HCT116 (cell line): Measurements from ENCODE around the gene CNTN5. TPM values are rescaled to one million over a fixed set of nuclear protein-coding genes. Genes with fewer than 3 reads are reported as not detected.

Experiments used
- ATAC-seq: fragments of 200-7000 bp; cut with Tn5 transposase; 2 replicates; pipeline ENCODE4 v1.9.1; 2020; ENCODE audit warnings: mild to moderate bottlenecking, moderate library complexity
- BruUV-seq: library from RNA; stranded (reverse); fragments of 400-500 nt; replicated peaks from 2 replicates; lab custom pipeline; 2021; lab: Mats Ljungman, UMichigan
- CTCF ChIA-PET: fragments of 300-600 bp; sonication (Branson Sonifier 250); formaldehyde crosslinking; loops from one replicate; lab custom pipeline; 2021; ENCODE audit warnings: antibody characterized with exemption; lab: Charles Lee
- POLR2A ChIA-PET: fragments of 300-600, 350-600 bp; sonication (Branson Sonifier 250); formaldehyde crosslinking; loops from one replicate; lab custom pipeline; 2021; ENCODE audit warnings: antibody characterized with exemption; lab: Charles Lee
- RAD21 ChIA-PET, 2 experiments: fragments of 300-600 bp; sonication (Branson Sonifier 250); formaldehyde crosslinking; loops; one replicate each; lab custom pipeline; 2023; ENCODE audit warnings: low total read pairs in 2 of 2; ENCODE audit not compliant: uncharacterized antibody in 2 of 2, unreplicated experiment in 2 of 2, low non-redundant PET in 1 of 2; lab: Charles Lee
- DNase-seq: peaks from one replicate; pipeline ENCODE4 v3.0.0-alpha.2; 2010; ENCODE audit warnings: low read depth, low spot score
- H2AFZ ChIP-seq: fragments of 200-600 bp; shearing (Covaris generic), sonication (generic); 2 replicates; pipeline ENCODE4 v1.6.1; 2017; ENCODE audit warnings: low read depth, mixed run types, mixed read lengths, antibody characterized with exemption, low read length; ENCODE audit not compliant: poor library complexity, severe bottlenecking
- H3K27ac ChIP-seq: 2 replicates; pipeline ENCODE4 v1.5.1; 2012; ENCODE audit warnings: low read depth, low read length
- H3K27me3 ChIP-seq: fragments of 200-600 bp; sonication (generic); 2 replicates; pipeline ENCODE4 v1.6.1; 2016; ENCODE audit warnings: mixed run types, low read length, mixed read lengths; ENCODE audit not compliant: insufficient read depth
- H3K36me3 ChIP-seq, 2 experiments: fragments of 200-500 bp in 1 of 2; fragments of 200-600 bp in 1 of 2; sonication (Bioruptor generic) in 1 of 2; sonication (generic) in 1 of 2; 2 replicates each; pipeline versions ENCODE4 v1.5.1 to v1.6.1; 2014 to 2016; ENCODE audit warnings: low read length in 2 of 2, inconsistent platforms in 1 of 2, mixed read lengths in 1 of 2, mixed run types in 1 of 2; ENCODE audit not compliant: insufficient read depth in 2 of 2, control insufficient read depth in 1 of 2
- H3K4me1 ChIP-seq, 2 experiments: fragments of 200-600 bp in 1 of 2; sonication (generic) in 1 of 2; 2 replicates each; pipeline versions ENCODE4 v1.5.1 to v1.6.1; 2012 to 2017; ENCODE audit warnings: low read length in 2 of 2, inconsistent platforms in 1 of 2, mild to moderate bottlenecking in 1 of 2, mixed read lengths in 1 of 2, mixed run types in 1 of 2, moderate library complexity in 1 of 2; ENCODE audit not compliant: insufficient read depth in 2 of 2, control insufficient read depth in 1 of 2
- H3K4me2 ChIP-seq: fragments of 200-600 bp; sonication (generic); 2 replicates; pipeline ENCODE4 v1.6.1; 2017; ENCODE audit warnings: mixed run types, low read length, mixed read lengths
- H3K4me3 ChIP-seq, 2 experiments: fragments of 200-600 bp in 1 of 2; sonication (generic) in 1 of 2; replicated peaks in 1 of 2; 2 replicates each; pipeline ENCODE4 v1.5.1; 2011 to 2016; ENCODE audit warnings: low read length in 2 of 2, control low read depth in 1 of 2, low read depth in 1 of 2, mild to moderate bottlenecking in 1 of 2, mixed read lengths in 1 of 2, mixed run types in 1 of 2
- H3K79me2 ChIP-seq: fragments of 200-600 bp; sonication (generic); 2 replicates; pipeline ENCODE4 v1.6.1; 2017; ENCODE audit warnings: mild to moderate bottlenecking, mixed run types, low read length, moderate library complexity, mixed read lengths; ENCODE audit not compliant: insufficient read depth
- H3K9ac ChIP-seq: fragments of 200-600 bp; sonication (generic); 2 replicates; pipeline ENCODE4 v1.6.1; 2016; ENCODE audit warnings: low read length, mixed read lengths
- H3K9me2 ChIP-seq: fragments of 200-600 bp; sonication (generic), shearing (Covaris generic); 2 replicates; pipeline ENCODE4 v1.6.1; 2017; ENCODE audit warnings: mixed run types, mild to moderate bottlenecking, moderate library complexity; ENCODE audit not compliant: insufficient read depth
- H3K9me3 ChIP-seq, 2 experiments: fragments of 200-500 bp in 1 of 2; fragments of 200-600 bp in 1 of 2; sonication (Bioruptor generic) in 1 of 2; sonication (generic) in 1 of 2; 2 replicates each; pipeline ENCODE4 v1.6.1; 2014 to 2017; ENCODE audit warnings: low read length in 2 of 2, mixed read lengths in 2 of 2, inconsistent platforms in 1 of 2, low read depth in 1 of 2, mild to moderate bottlenecking in 1 of 2, mixed run types in 1 of 2, moderate library complexity in 1 of 2; ENCODE audit not compliant: control insufficient read depth in 1 of 2, insufficient read depth in 1 of 2
- H4K20me1 ChIP-seq: fragments of 200-600 bp; sonication (generic), shearing (Covaris generic); 2 replicates; pipeline ENCODE4 v1.6.1; 2017; ENCODE audit warnings: mixed run types, mild to moderate bottlenecking, moderate library complexity; ENCODE audit not compliant: insufficient read depth
- CBX3 ChIP-seq: IDR thresholded peaks from 2 replicates; pipeline ENCODE4 v1.6.1; 2012; ENCODE audit warnings: low read depth
- CEBPB ChIP-seq: IDR thresholded peaks from 2 replicates; pipeline ENCODE4 v1.6.1; 2012; ENCODE audit warnings: low read depth
- CTCF ChIP-seq, 3 experiments: fragments of 200-600 bp in 1 of 3; sonication (generic) in 1 of 3; IDR thresholded peaks in 2 of 3; conservative IDR thresholded peaks in 1 of 3; 2 replicates each; pipeline ENCODE4 v1.5.1; 2012 to 2017; ENCODE audit warnings: low read depth in 2 of 3, low read length in 2 of 3, antibody characterized with exemption in 1 of 3, borderline replicate concordance in 1 of 3, control low read depth in 1 of 3, mild to moderate bottlenecking in 1 of 3, mixed read lengths in 1 of 3, mixed run types in 1 of 3, moderate library complexity in 1 of 3; ENCODE audit not compliant: insufficient read depth in 1 of 3
- EGR1 ChIP-seq: IDR thresholded peaks from 2 replicates; pipeline ENCODE4 v1.6.1; 2012; ENCODE audit warnings: low read depth
- EZH2phosphoT487 ChIP-seq: fragments of 200-600 bp; IDR thresholded peaks from 2 replicates; pipeline ENCODE4 v1.6.1; 2018; ENCODE audit warnings: antibody characterized with exemption, borderline replicate concordance
- FOSL1 ChIP-seq: IDR thresholded peaks from 2 replicates; pipeline ENCODE4 v1.6.1; 2012; ENCODE audit warnings: low read depth
- JUND ChIP-seq: IDR thresholded peaks from 2 replicates; pipeline ENCODE4 v1.6.1; 2012
- MAX ChIP-seq: IDR thresholded peaks from 2 replicates; pipeline ENCODE4 v1.6.1; 2012
- POLR2A ChIP-seq: IDR thresholded peaks from 2 replicates; pipeline ENCODE4 v1.7.0; 2011; ENCODE audit warnings: borderline replicate concordance; ENCODE audit not compliant: insufficient read depth, insufficient read length; ENCODE audit errors: extremely low read depth
- RAD21 ChIP-seq: IDR thresholded peaks from 2 replicates; pipeline ENCODE4 v1.6.1; 2012; ENCODE audit warnings: low read depth, mild to moderate bottlenecking
- SIN3A ChIP-seq: IDR thresholded peaks from 2 replicates; pipeline ENCODE4 v1.6.1; 2012; ENCODE audit warnings: low read depth
- SP1 ChIP-seq: IDR thresholded peaks from 2 replicates; pipeline ENCODE4 v1.6.1; 2012; ENCODE audit warnings: low read depth
- SRF ChIP-seq: IDR thresholded peaks from 2 replicates; pipeline ENCODE4 v1.6.1; 2012; ENCODE audit warnings: low read depth
- TCF7L2 ChIP-seq: IDR thresholded peaks from 2 replicates; pipeline ENCODE4 v1.7.0; 2011; ENCODE audit warnings: borderline replicate concordance, inconsistent platforms; ENCODE audit not compliant: insufficient read depth, insufficient read length; ENCODE audit errors: extremely low read depth
- YY1 ChIP-seq: IDR thresholded peaks from 2 replicates; pipeline ENCODE4 v1.6.1; 2011; ENCODE audit warnings: low read length, low read depth, moderate library complexity, mild to moderate bottlenecking; ENCODE audit not compliant: insufficient replicate concordance; ENCODE audit errors: extremely low read depth
- ZFX ChIP-seq: fragments of 450-650 bp; IDR thresholded peaks from 2 replicates; pipeline ENCODE4 v1.6.1; 2017
- intact Hi-C: fragments of 100-400 bp; cut with micrococcal nuclease; formaldehyde crosslinking; loops from 2 replicates; pipeline ENCODE4 v1.10.0; 2022
- total RNA-seq: library from RNA; stranded (reverse); gene quantifications from one replicate; pipeline ENCODE4 v1.2.1, GENCODE V29; 2021; ENCODE audit not compliant: unreplicated experiment
- TF ChIP-seq, protein P1 (sequence below): IDR thresholded peaks from 2 replicates; pipeline ENCODE4 v1.6.1; 2012

CNTN5 gene
- total RNA-seq, 1 experiment from 2014 or later = not detected

GRCh38 chr11:99638073-99638553, 617.4 kb downstream of the CNTN5 start:
- no peak for TF ChIP-seq EZH2phosphoT487
- TF ChIP-seq TCF7L2 = no peak
- no peak for TF ChIP-seq SRF
- no peak for TF ChIP-seq SIN3A
- TF ChIP-seq EGR1 = no peak
- no peak for TF ChIP-seq CTCF (IDR thresholded peaks at IDR 0.05 in 2 of 3, conservative IDR thresholded peaks at IDR 0.05 in 1 of 3; ENCODE audit: borderline replicate concordance in 1 of 3, insufficient read depth in 1 of 3, low read depth in 2 of 3, low read length in 2 of 3)
- TF ChIP-seq FOSL1 = no peak
- TF ChIP-seq RAD21 = no peak
- TF ChIP-seq MAX = no peak
- no peak for TF ChIP-seq CEBPB
- TF ChIP-seq POLR2A = no peak
- TF ChIP-seq, protein P1, sequence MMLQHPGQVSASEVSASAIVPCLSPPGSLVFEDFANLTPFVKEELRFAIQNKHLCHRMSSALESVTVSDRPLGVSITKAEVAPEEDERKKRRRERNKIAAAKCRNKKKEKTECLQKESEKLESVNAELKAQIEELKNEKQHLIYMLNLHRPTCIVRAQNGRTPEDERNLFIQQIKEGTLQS = no peak
- no peak for TF ChIP-seq SP1
- TF ChIP-seq JUND = no peak
- no peak for TF ChIP-seq YY1
- TF ChIP-seq ZFX = no peak
- TF ChIP-seq CBX3 = no peak
- TF ChIP-seq, all 23 proteins: peak for 0
- Histone ChIP-seq H3K27ac (no peak overlapping the region), H3K79me2 (no peaks in the 10 kb centered on the region), H3K4me1 (no peaks in the 10 kb centered on the region), H3K9ac (no peak overlapping the region), H2AFZ (no peak overlapping the region), H3K27me3 (no peaks in the 10 kb centered on the region), H3K9me3 (peaks cover 0 to 9% of the 10 kb centered on the region in 2 experiments; a peak in 1 of 4 replicates), H3K9me2 (no peaks in the 10 kb centered on the region), H4K20me1 (no peaks in the 10 kb centered on the region; the same call in 1 of the 2 replicates), H3K36me3 (no peaks in the 10 kb centered on the region), H3K4me3 (no peak overlapping the region), H3K4me2 (no peak overlapping the region)
- no peak for DNase-seq
- no TSS peak for BruUV-seq
- ChIA-PET CTCF (no interaction called here), RAD21 (no interaction called here), POLR2A (no interaction called here)
- intact Hi-C loops = no loop called here
- no peak for ATAC-seq
